Activated CD8-positive, alpha-beta memory T cell treated with anti-CD3 and anti-CD28 coated beads, Interleukin-2, amount 50 U/mL, for 1 hour (primary cell): ENCODE measurements around the gene PTPN4.
"Not testable (repeated sequence)": the region's sequence is repeated elsewhere in the genome, so short reads cannot be mapped to it uniquely, and the experiment has no call there.

ENCODE experiments used
- DNase-seq: peaks from one replicate; pipeline ENCODE4 v3.0.0-alpha.2; 2020; ENCODE audit errors: extremely low read depth

Gene PTPN4

GRCh38 chr2:120016800-120017199, 257.1 kb downstream of the PTPN4 start:
- DNase-seq: no peak

- no peak for DNase-seq
Measured at GRCh38 chr2:120017201-120017600, 257.5 kb downstream of the PTPN4 start.

GRCh38 chr2:120018549-120018948, 258.8 kb downstream of the PTPN4 start:
- no peak for DNase-seq

- no peak for DNase-seq
Measured at GRCh38 chr2:120020554-120020953, 260.8 kb downstream of the PTPN4 start.

GRCh38 chr2:120022505-120022904, 262.8 kb downstream of the PTPN4 start:
- not testable (repeated sequence) for DNase-seq

GRCh38 chr2:120026890-120027289, 267.2 kb downstream of the PTPN4 start:
- DNase-seq: no peak

- no peak for DNase-seq
Measured at GRCh38 chr2:120028795-120029194, 269.1 kb downstream of the PTPN4 start.

GRCh38 chr2:120029672-120030640, 270.2 kb downstream of the PTPN4 start:
- no peak for DNase-seq

- no peak for DNase-seq
Measured at GRCh38 chr2:120032297-120032696, 272.6 kb downstream of the PTPN4 start.
